Keratinocyte (primary cell): ENCODE data around the gene DNAH3. TPM values are rescaled to one million over a fixed set of nuclear protein-coding genes. Genes with fewer than 3 reads are reported as not detected.

Source experiments
- DNase-seq: peaks from one replicate; pipeline ENCODE4 v3.0.0-alpha.2; 2011; ENCODE audit warnings: low read depth, missing footprints, low spot score
- FAIRE-seq: peaks from 2 replicates; lab custom pipeline; 2011; peaks lifted over from hg19 to GRCh38; lab: Jason Lieb, UNC
- H2AFZ ChIP-seq: 2 replicates; pipeline ENCODE4 v1.6.0; 2012; ENCODE audit warnings: low read length, control low read depth, inconsistent platforms; ENCODE audit not compliant: control insufficient read depth
- H3K27ac ChIP-seq: 2 replicates; pipeline ENCODE4 v1.5.1; 2011; ENCODE audit warnings: low read length; ENCODE audit not compliant: control insufficient read depth, insufficient read depth
- H3K27me3 ChIP-seq: 3 replicates; pipeline ENCODE4 v1.6.0; 2011; ENCODE audit warnings: low read length; ENCODE audit not compliant: control insufficient read depth, insufficient read depth; ENCODE audit errors: extremely low read depth
- H3K36me3 ChIP-seq, 2 experiments: 2 replicates in 1 of 2; 3 replicates in 1 of 2; pipeline ENCODE4 v1.5.1; 2011; ENCODE audit warnings: low read length in 2 of 2, mild to moderate bottlenecking in 1 of 2; ENCODE audit not compliant: control insufficient read depth in 2 of 2, insufficient read depth in 2 of 2; ENCODE audit errors: extremely low read depth in 1 of 2
- H3K4me1 ChIP-seq: 3 replicates; pipeline ENCODE4 v1.5.1; 2011; ENCODE audit warnings: low read length; ENCODE audit not compliant: control insufficient read depth, insufficient read depth; ENCODE audit errors: extremely low read depth
- H3K4me2 ChIP-seq: 3 replicates; pipeline ENCODE4 v1.6.0; 2011; ENCODE audit warnings: low read depth, low read length; ENCODE audit not compliant: control insufficient read depth, insufficient read depth; ENCODE audit errors: extremely low read depth
- H3K4me3 ChIP-seq, 3 experiments: fragments of 200-600 bp in 1 of 3; sonication (generic) in 1 of 3; 2 replicates in 2 of 3; 3 replicates in 1 of 3; pipeline ENCODE4 v1.5.1; 2011 to 2016; ENCODE audit warnings: low read length in 3 of 3, mild to moderate bottlenecking in 3 of 3, control low read depth in 2 of 3, inconsistent platforms in 1 of 3, low read depth in 1 of 3, mixed read lengths in 1 of 3, mixed run types in 1 of 3, moderate library complexity in 1 of 3; ENCODE audit not compliant: control insufficient read depth in 2 of 3, insufficient read depth in 2 of 3; ENCODE audit errors: extremely low read depth in 1 of 3
- H3K79me2 ChIP-seq: 2 replicates; pipeline ENCODE4 v1.6.0; 2012; ENCODE audit warnings: low read length; ENCODE audit not compliant: control insufficient read depth, insufficient read depth
- H3K9ac ChIP-seq: 3 replicates; pipeline ENCODE4 v1.6.0; 2011; ENCODE audit warnings: low read length; ENCODE audit not compliant: control insufficient read depth, insufficient read depth; ENCODE audit errors: extremely low read depth
- H3K9me1 ChIP-seq: 3 replicates; pipeline ENCODE4 v1.6.0; 2011; ENCODE audit warnings: low read length; ENCODE audit not compliant: control insufficient read depth, insufficient read depth; ENCODE audit errors: extremely low read depth
- H3K9me3 ChIP-seq: 2 replicates; pipeline ENCODE4 v1.5.1; 2012; ENCODE audit warnings: low read depth, low read length; ENCODE audit not compliant: control insufficient read depth
- H4K20me1 ChIP-seq: 3 replicates; pipeline ENCODE4 v1.6.0; 2011; ENCODE audit warnings: low read length; ENCODE audit not compliant: control insufficient read depth, insufficient read depth; ENCODE audit errors: extremely low read depth
- CTCF ChIP-seq, 3 experiments: IDR thresholded peaks in 1 of 3; conservative IDR thresholded peaks in 1 of 3; optimal IDR thresholded peaks in 1 of 3; 2 replicates in 2 of 3; 3 replicates in 1 of 3; pipeline versions ENCODE3 to v1.5.1; 2011; ENCODE audit warnings: low read length in 3 of 3, mild to moderate bottlenecking in 3 of 3, moderate library complexity in 2 of 3, control low read depth in 1 of 3, inconsistent platforms in 1 of 3; ENCODE audit not compliant: insufficient read depth in 2 of 3; ENCODE audit errors: extremely low read depth in 1 of 3
- EZH2 ChIP-seq: IDR thresholded peaks from one replicate; pipeline ENCODE4 v1.6.1; 2012; ENCODE audit warnings: inconsistent platforms, mild to moderate bottlenecking, low read length, moderate library complexity
- dilution Hi-C: fragments of 300-500 bp; cut with MboI; formaldehyde crosslinking; loops from one replicate; pipeline ENCODE4 v1.7.0; 2020; ENCODE audit warnings: low sequenced_read_pairs; ENCODE audit not compliant: extremely low pct_ligation_motif_present
- polyA plus RNA-seq, 5 experiments: library from polyadenylated mRNA; depleted of rRNA in 3 of 5; stranded (reverse) in 3 of 5; stranded (forward) in 1 of 5; unstranded in 1 of 5; fragments of >200 nt; gene quantifications; 1 replicate in 1 of 5; 2 replicates in 3 of 5; 3 replicates in 1 of 5; pipeline versions ENCODE4 v1.2.1 to v1.2.3, GENCODE V29; 2011 to 2012; ENCODE audit warnings: missing spikeins in 2 of 5, low read depth in 1 of 5, low replicate concordance in 1 of 5

DNAH3 gene
- polyA plus RNA-seq, 1 donor (not counting 4 experiments of a cell fraction or from before 2014, with no cell fraction given), result 1.2 TPM

GRCh38 chr16:20968765-20969164 lies 181.9 kb downstream of the DNAH3 start:
- no peak overlapping the region for H2AFZ ChIP-seq
- H4K20me1 ChIP-seq, result no peaks in the 10 kb centered on the region
- H3K9me1 ChIP-seq, result no peaks in the 10 kb centered on the region
- TF ChIP-seq CTCF (optimal IDR thresholded peaks at IDR 0.05 in 1 of 3, IDR thresholded peaks at IDR 0.05 in 1 of 3, conservative IDR thresholded peaks at IDR 0.05 in 1 of 3; ENCODE audit: extremely low read depth in 1 of 3, insufficient read depth in 2 of 3, low read length in 3 of 3), result no peak
- TF ChIP-seq EZH2, result no peak
- dilution Hi-C loops, result no loop called here
- H3K9me3 ChIP-seq, result no peaks in the 10 kb centered on the region
- H3K36me3 ChIP-seq, result no peaks in the 10 kb centered on the region
- no peaks in the 10 kb centered on the region for H3K27me3 ChIP-seq
- no peak for FAIRE-seq
- no peaks in the 10 kb centered on the region for H3K79me2 ChIP-seq
- no peak overlapping the region for H3K4me3 ChIP-seq
- DNase-seq, result no peak
- no peak overlapping the region for H3K4me2 ChIP-seq
- H3K27ac ChIP-seq, result no peak overlapping the region
- H3K9ac ChIP-seq, result no peak overlapping the region
- H3K4me1 ChIP-seq, result peaks cover 11% of the 10 kb centered on the region

- no peak overlapping the region for H2AFZ ChIP-seq
- H3K4me1 ChIP-seq, result no peaks in the 10 kb centered on the region
- no peaks in the 10 kb centered on the region for H4K20me1 ChIP-seq
- no peaks in the 10 kb centered on the region for H3K9me3 ChIP-seq
- no peaks in the 10 kb centered on the region for H3K9me1 ChIP-seq
- no peak for FAIRE-seq
- H3K4me2 ChIP-seq, result no peak overlapping the region
- H3K27ac ChIP-seq, result no peak overlapping the region
- H3K79me2 ChIP-seq, result no peaks in the 10 kb centered on the region
- no peaks in the 10 kb centered on the region for H3K27me3 ChIP-seq
- H3K4me3 ChIP-seq, result no peak overlapping the region
- no peaks in the 10 kb centered on the region for H3K36me3 ChIP-seq
- dilution Hi-C loops, result no loop called here
- no peak overlapping the region for H3K9ac ChIP-seq
- TF ChIP-seq EZH2 (no peak), CTCF (optimal IDR thresholded peaks at IDR 0.05 in 1 of 3, IDR thresholded peaks at IDR 0.05 in 1 of 3, conservative IDR thresholded peaks at IDR 0.05 in 1 of 3; ENCODE audit: extremely low read depth in 1 of 3, insufficient read depth in 2 of 3, low read length in 3 of 3) (no peak)
- no peak for DNase-seq
Measured at GRCh38 chr16:20960899-20961298, 189.7 kb downstream of the DNAH3 start.
